Measurements from ENCODE around the gene GIMAP1.

- TF ChIP-seq CTCF (IDR thresholded peaks at IDR 0.05) (no peak), POLR2A (IDR thresholded peaks at IDR 0.05) (no peak), EP300 (IDR thresholded peaks at IDR 0.05) (no peak)
Measured at GRCh38 chr7:150753826-150754603, 37.6 kb downstream of the GIMAP1 start.

Data from tibial nerve (tissue), 4 donors.